GM12878 (cell line): Measurements from ENCODE around the gene TIMM21. TPM values are rescaled to one million over a fixed set of nuclear protein-coding genes. Genes with fewer than 3 reads are reported as not detected.

ENCODE experiments used
- ATAC-seq: fragments of 200-7000 bp; cut with Tn5 transposase; 3 replicates; pipeline ENCODE4 v1.9.1; 2020; ENCODE audit warnings: mild to moderate bottlenecking, moderate library complexity
- BruUV-seq: library from RNA; stranded (reverse); fragments of 400-500 nt; replicated peaks from 2 replicates; lab custom pipeline; 2021; lab: Mats Ljungman, UMichigan
- CTCF ChIA-PET: fragments of 300-600 bp; sonication (Branson Sonifier 250); formaldehyde crosslinking; extraction: SDS; loops from one replicate; lab custom pipeline; 2021; ENCODE audit warnings: inconsistent platforms; lab: Yijun Ruan, JAX
- POLR2A ChIA-PET: fragments of 350-600 bp; formaldehyde crosslinking; extraction: SDS; loops from one replicate; lab custom pipeline; 2021; ENCODE audit warnings: inconsistent platforms; lab: Charles Lee
- RAD21 ChIA-PET: fragments of 300-600 bp; sonication (Branson Sonifier 250); formaldehyde crosslinking; loops from one replicate; lab custom pipeline; 2023; ENCODE audit warnings: antibody characterized with exemption; ENCODE audit not compliant: unreplicated experiment; lab: Charles Lee
- SMC1A ChIA-PET: fragments of 300-600 bp; sonication (Branson Sonifier 250); formaldehyde crosslinking; loops from one replicate; lab custom pipeline; 2023; ENCODE audit not compliant: unreplicated experiment, uncharacterized antibody; lab: Charles Lee
- DNase-seq: peaks from one replicate; pipeline ENCODE4 v3.0.0-alpha.2; 2011; ENCODE audit warnings: low read depth, low spot score
- FAIRE-seq: peaks from 3 replicates; lab custom pipeline; 2011; peaks lifted over from hg19 to GRCh38; lab: Jason Lieb, UNC
- H2AFZ ChIP-seq: 2 replicates; pipeline ENCODE4 v1.6.0; 2011; ENCODE audit warnings: low read depth, low read length, control low read depth; ENCODE audit not compliant: control insufficient read depth
- H3K27ac ChIP-seq: 2 replicates; pipeline ENCODE4 v1.5.1; 2011; ENCODE audit warnings: control low read depth; ENCODE audit not compliant: control insufficient read depth, insufficient read depth
- H3K27me3 ChIP-seq, 2 experiments: replicated peaks in 1 of 2; 2 replicates each; pipeline versions ENCODE4 v1.6.0 to v1.6.1; 2011; ENCODE audit warnings: low read length in 1 of 2; ENCODE audit not compliant: control insufficient read depth in 2 of 2, insufficient read depth in 2 of 2
- H3K36me3 ChIP-seq, 2 experiments: 2 replicates each; pipeline ENCODE4 v1.5.1; 2011; ENCODE audit warnings: low read length in 1 of 2; ENCODE audit not compliant: control insufficient read depth in 2 of 2, insufficient read depth in 2 of 2
- H3K4me1 ChIP-seq: 2 replicates; pipeline ENCODE4 v1.6.1; 2011; ENCODE audit warnings: mild to moderate bottlenecking, low read length, moderate library complexity, mixed read lengths; ENCODE audit not compliant: control insufficient read depth, insufficient read depth
- H3K4me2 ChIP-seq: 2 replicates; pipeline ENCODE4 v1.6.0; 2011; ENCODE audit warnings: control low read depth; ENCODE audit not compliant: control insufficient read depth, insufficient read depth
- H3K4me3 ChIP-seq: fragments of 200-600 bp; sonication (generic); 2 replicates; pipeline ENCODE4 v1.5.1; 2016
- H3K79me2 ChIP-seq: 2 replicates; pipeline ENCODE4 v1.6.0; 2011; ENCODE audit warnings: low read length; ENCODE audit not compliant: control insufficient read depth, insufficient read depth
- H3K9ac ChIP-seq: 2 replicates; pipeline ENCODE4 v1.8.0; 2011; ENCODE audit warnings: low read length, control low read depth, mixed read lengths; ENCODE audit not compliant: control insufficient read depth, insufficient read depth
- H3K9me3 ChIP-seq: replicated peaks from 3 replicates; pipeline ENCODE4 v1.5.1; 2011; ENCODE audit warnings: mild to moderate bottlenecking, low read length; ENCODE audit not compliant: control insufficient read depth, insufficient read depth
- H4K20me1 ChIP-seq: 2 replicates; pipeline ENCODE4 v1.6.0; 2011; ENCODE audit not compliant: control insufficient read depth, insufficient read depth
- HDAC6 ChIP-seq: fragments of 200-600 bp; sonication (generic); IDR thresholded peaks from one replicate; pipeline ENCODE4 v1.8.0; 2017; ENCODE audit warnings: antibody characterized with exemption; ENCODE audit not compliant: unreplicated experiment
- KAT2A ChIP-seq: conservative IDR thresholded peaks from 2 replicates; pipeline ENCODE4 v1.6.1; 2011; ENCODE audit warnings: low read depth, low read length; ENCODE audit not compliant: control insufficient read depth
- LARP7 ChIP-seq: fragments of 450-650 bp; IDR thresholded peaks from 2 replicates; pipeline ENCODE4 v1.6.1; 2017; ENCODE audit warnings: mild to moderate bottlenecking
- POLR2AphosphoS5 ChIP-seq: IDR thresholded peaks from 2 replicates; pipeline ENCODE4 v1.6.1; 2011; ENCODE audit warnings: mild to moderate bottlenecking, low read length, inconsistent platforms
- RAD21 ChIP-seq: IDR thresholded peaks from 2 replicates; pipeline ENCODE4 v1.6.1; 2011; ENCODE audit warnings: mild to moderate bottlenecking, low read depth, low read length, moderate library complexity; ENCODE audit not compliant: insufficient read depth
- RFX5 ChIP-seq: IDR thresholded peaks from 2 replicates; pipeline ENCODE4 v1.6.1; 2011; ENCODE audit warnings: low read depth, low read length, improper control_type of control experiment
- TCF3 ChIP-seq: IDR thresholded peaks from 2 replicates; pipeline ENCODE4 v1.6.1; 2012; ENCODE audit warnings: low read depth, mild to moderate bottlenecking, low read length, borderline replicate concordance; ENCODE audit not compliant: insufficient read depth
- YY1 ChIP-seq: IDR thresholded peaks from 2 replicates; pipeline ENCODE4 v1.6.1; 2011; ENCODE audit warnings: low read depth, mild to moderate bottlenecking, low read length
- ZSCAN29 ChIP-seq: fragments of 450-650 bp; IDR thresholded peaks from 2 replicates; pipeline ENCODE4 v1.6.1; 2017; ENCODE audit warnings: mild to moderate bottlenecking, moderate library complexity
- WGBS: methylation state at CpG from one replicate; pipeline ENCODE4 v1.1.6; 2016; ENCODE audit warnings: low lambda C conversion rate; ENCODE audit not compliant: insufficient replicate concordance, insufficient coverage; ENCODE audit errors: missing lambda C conversion rate; 5-methylcytosine and 5-hydroxymethylcytosine counted together
- in situ Hi-C: fragments of 300-500 bp; cut with MboI; formaldehyde crosslinking; loops from 9 replicates; pipeline ENCODE4 v1.14.3; 2018; ENCODE audit warnings: mixed read lengths
- intact Hi-C: fragments of 100-400 bp; cut with micrococcal nuclease; formaldehyde crosslinking; loops from one replicate; pipeline ENCODE4 v1.14.2; 2022; ENCODE audit not compliant: unreplicated experiment
- polyA plus RNA-seq, 11 experiments: library from polyadenylated mRNA; depleted of rRNA in 4 of 11; unstranded in 6 of 11; stranded (reverse) in 5 of 11; fragments of >200 nt; fragmentation: Nextera tagmentation in 4 of 11; fragmentation: Illumina TruSeq in 1 of 11; extraction: Ambion mirVana in 4 of 11; extraction: Trizol in 1 of 11; gene quantifications; 1 replicate in 1 of 11; 2 replicates in 10 of 11; pipeline versions ENCODE4 v1.2.1 to v1.2.3, GENCODE V29; 2011 to 2016; ENCODE audit warnings: inconsistent platforms in 2 of 11, missing spikeins in 2 of 11, low read depth in 1 of 11
- total RNA-seq, 4 experiments: library from RNA; depleted of rRNA in 3 of 4; stranded (reverse); fragments of >200 nt in 3 of 4; fragmentation: Illumina TruSeq in 1 of 4; extraction: Trizol in 1 of 4; gene quantifications; 2 replicates each; pipeline versions ENCODE4 v1.2.1 to v1.2.3, GENCODE V29; 2013 to 2021
- TF ChIP-seq, protein P1 (sequence below): fragments of 450-650 bp; formaldehyde crosslinking; IDR thresholded peaks from 2 replicates; pipeline ENCODE4 v1.4.0; 2020; ENCODE audit warnings: mild to moderate bottlenecking, moderate library complexity
- TF ChIP-seq, protein P2 (sequence below): fragments of 450-650 bp; IDR thresholded peaks from 2 replicates; pipeline ENCODE4 v1.6.1; 2018; ENCODE audit warnings: borderline replicate concordance, mild to moderate bottlenecking; ENCODE audit not compliant: partially characterized antibody

The TIMM21 gene
- total and polyA plus RNA-seq, 10 of the 15 experiments (the other 5 are each of a cell fraction or from before 2014, with no cell fraction given) = 39.5 to 203 (median 83.4) TPM

DNA sequence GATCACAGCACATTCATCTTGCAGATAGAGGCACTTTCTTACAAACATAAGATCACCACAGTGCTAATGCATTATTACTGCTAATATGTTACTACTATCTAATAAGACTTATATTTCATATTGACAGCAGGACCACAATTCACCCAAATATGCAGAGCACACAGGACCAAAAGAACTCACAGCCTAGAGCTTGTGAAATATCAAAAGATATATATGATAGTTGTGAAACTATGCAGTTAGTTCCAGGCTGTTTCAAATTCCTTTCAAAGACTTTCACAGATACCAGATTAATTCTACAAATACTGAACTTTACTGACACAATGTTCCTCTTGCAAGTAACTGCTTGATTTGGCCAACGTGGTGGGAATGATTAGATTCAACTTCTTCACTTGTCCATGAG is 23.7 kb upstream of the TIMM21 start (continued):
- TF ChIP-seq, protein P1, sequence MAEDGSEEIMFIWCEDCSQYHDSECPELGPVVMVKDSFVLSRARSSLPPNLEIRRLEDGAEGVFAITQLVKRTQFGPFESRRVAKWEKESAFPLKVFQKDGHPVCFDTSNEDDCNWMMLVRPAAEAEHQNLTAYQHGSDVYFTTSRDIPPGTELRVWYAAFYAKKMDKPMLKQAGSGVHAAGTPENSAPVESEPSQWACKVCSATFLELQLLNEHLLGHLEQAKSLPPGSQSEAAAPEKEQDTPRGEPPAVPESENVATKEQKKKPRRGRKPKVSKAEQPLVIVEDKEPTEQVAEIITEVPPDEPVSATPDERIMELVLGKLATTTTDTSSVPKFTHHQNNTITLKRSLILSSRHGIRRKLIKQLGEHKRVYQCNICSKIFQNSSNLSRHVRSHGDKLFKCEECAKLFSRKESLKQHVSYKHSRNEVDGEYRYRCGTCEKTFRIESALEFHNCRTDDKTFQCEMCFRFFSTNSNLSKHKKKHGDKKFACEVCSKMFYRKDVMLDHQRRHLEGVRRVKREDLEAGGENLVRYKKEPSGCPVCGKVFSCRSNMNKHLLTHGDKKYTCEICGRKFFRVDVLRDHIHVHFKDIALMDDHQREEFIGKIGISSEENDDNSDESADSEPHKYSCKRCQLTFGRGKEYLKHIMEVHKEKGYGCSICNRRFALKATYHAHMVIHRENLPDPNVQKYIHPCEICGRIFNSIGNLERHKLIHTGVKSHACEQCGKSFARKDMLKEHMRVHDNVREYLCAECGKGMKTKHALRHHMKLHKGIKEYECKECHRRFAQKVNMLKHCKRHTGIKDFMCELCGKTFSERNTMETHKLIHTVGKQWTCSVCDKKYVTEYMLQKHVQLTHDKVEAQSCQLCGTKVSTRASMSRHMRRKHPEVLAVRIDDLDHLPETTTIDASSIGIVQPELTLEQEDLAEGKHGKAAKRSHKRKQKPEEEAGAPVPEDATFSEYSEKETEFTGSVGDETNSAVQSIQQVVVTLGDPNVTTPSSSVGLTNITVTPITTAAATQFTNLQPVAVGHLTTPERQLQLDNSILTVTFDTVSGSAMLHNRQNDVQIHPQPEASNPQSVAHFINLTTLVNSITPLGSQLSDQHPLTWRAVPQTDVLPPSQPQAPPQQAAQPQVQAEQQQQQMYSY = no peak
- TF ChIP-seq RFX5 (no peak), TCF3 (no peak)

DNA sequence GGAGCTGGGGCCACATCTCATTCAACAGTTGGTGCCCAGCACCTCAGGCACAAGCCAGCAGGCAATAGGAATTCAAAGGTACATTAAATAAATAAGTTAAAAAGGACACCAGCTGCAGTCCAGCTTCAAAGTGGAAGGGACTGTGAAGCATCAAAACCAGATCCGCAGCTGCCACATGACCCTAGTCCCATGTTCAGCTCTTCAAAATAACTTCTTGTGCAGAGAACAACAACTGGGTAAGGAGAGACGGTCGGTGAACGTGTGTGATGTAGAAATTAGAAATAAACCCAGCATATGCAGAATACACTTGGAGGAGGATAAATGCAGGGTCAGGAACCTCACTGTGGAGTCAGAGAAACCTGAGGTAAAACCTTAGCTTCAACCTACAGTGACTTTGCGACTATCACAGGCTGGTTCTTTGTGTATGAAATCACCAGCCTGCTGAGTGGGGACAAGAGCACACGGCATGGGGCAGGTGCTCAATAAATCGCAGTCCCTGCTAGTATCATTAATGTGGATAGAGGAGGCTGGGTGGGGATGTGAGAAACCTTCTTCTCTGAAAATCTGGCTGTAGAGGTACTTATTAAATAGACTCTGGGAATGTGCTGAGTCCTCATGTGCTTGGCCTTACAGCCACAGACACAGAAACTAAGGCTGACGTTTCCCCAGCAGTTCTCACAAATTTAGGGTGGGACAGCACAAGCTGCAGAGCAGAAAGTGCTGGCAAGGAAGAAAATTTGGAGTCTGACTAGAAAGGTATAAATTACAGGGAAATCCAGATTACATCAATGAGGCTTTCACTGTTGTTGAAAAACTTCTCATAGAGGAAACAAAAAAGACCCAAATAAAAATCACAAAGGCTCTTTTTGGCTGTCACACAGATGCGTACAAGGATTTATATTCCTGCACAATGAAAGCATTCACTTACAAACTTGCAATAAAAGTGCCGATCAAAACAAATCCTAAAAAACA is 21.4 kb upstream of the TIMM21 start:
- Histone ChIP-seq H3K36me3 (no peaks in the 10 kb centered on the region), H3K9ac (no peak overlapping the region), H3K4me2 (no peak overlapping the region), H3K4me3 (no peak overlapping the region), H3K4me1 (no peaks in the 10 kb centered on the region), H3K27ac (no peak overlapping the region), H2AFZ (no peak overlapping the region), H3K9me3 (no peaks in the 10 kb centered on the region; the same call in 2 of the 3 replicates), H3K27me3 (peaks cover 1 to 3% of the 10 kb centered on the region in 2 experiments; a peak in 2 of 4 replicates), H4K20me1 (no peaks in the 10 kb centered on the region), H3K79me2 (no peaks in the 10 kb centered on the region)
- WGBS = 45% methylated on average over 10 of the region's 10 CpGs
- intact Hi-C loops (no loop called here), in situ Hi-C loops (no loop called here)
- ATAC-seq (no peak), DNase-seq (no peak), FAIRE-seq (no peak)
- TF ChIP-seq ZSCAN29 (no peak), POLR2AphosphoS5 (no peak), YY1 (no peak), KAT2A (no peak), RAD21 (no peak), LARP7 (no peak), HDAC6 (no peak)
- TF ChIP-seq, protein P2, sequence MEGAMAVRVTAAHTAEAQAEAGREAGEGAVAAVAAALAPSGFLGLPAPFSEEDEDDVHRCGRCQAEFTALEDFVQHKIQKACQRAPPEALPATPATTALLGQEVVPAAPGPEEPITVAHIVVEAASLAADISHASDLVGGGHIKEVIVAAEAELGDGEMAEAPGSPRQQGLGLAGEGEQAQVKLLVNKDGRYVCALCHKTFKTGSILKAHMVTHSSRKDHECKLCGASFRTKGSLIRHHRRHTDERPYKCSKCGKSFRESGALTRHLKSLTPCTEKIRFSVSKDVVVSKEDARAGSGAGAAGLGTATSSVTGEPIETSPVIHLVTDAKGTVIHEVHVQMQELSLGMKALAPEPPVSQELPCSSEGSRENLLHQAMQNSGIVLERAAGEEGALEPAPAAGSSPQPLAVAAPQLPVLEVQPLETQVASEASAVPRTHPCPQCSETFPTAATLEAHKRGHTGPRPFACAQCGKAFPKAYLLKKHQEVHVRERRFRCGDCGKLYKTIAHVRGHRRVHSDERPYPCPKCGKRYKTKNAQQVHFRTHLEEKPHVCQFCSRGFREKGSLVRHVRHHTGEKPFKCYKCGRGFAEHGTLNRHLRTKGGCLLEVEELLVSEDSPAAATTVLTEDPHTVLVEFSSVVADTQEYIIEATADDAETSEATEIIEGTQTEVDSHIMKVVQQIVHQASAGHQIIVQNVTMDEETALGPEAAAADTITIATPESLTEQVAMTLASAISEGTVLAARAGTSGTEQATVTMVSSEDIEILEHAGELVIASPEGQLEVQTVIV = no peak
- ChIA-PET RAD21 (no interaction called here), SMC1A (no interaction called here), POLR2A (no interaction called here), CTCF (no interaction called here)
- BruUV-seq = no TSS peak
